Renal pelvis (tissue), 4 donors: ENCODE data around the gene KLF1. TPM values are rescaled to one million over a fixed set of nuclear protein-coding genes. Genes with fewer than 3 reads are reported as not detected.
"Not testable (repeated sequence)": the region's sequence is repeated elsewhere in the genome, so short reads cannot be mapped to it uniquely, and the experiment has no call there.

Experiments
- DNase-seq: peaks from one replicate; pipeline ENCODE4 v3.0.0-alpha.2; 2013
- polyA plus RNA-seq, 3 donors: library from polyadenylated mRNA; unstranded; fragments of 120-200 nt; gene quantifications; one replicate each; pipeline ENCODE4 v1.2.1, GENCODE V29; 2013; ENCODE audit not compliant: insufficient read length in 3 of 3

The KLF1 gene
- polyA plus RNA-seq, 3 donors, result 0.20 to 0.46 (median 0.45) TPM

GRCh38 chr19:12891553-12892021 is 4.6 kb upstream of the KLF1 start:
- no peak for DNase-seq

- DNase-seq, result peak; percentile 99
These were observed 4.0 kb upstream of the KLF1 start, which contains the start of gene GCDH for GRCh38 chr19:12890787-12891552. GCDH (plus strand) TSS chr19:12891160; CDS start chr19:12891305, 145 bp downstream.

- not testable (repeated sequence) for DNase-seq
These were observed 3.3 kb upstream of the KLF1 start for GRCh38 chr19:12890299-12890786.

- DNase-seq, result no peak
These were observed 1.1 kb upstream of the KLF1 start for GRCh38 chr19:12888006-12888603.

GRCh38 chr19:12886651-12886968 is 391 bp downstream of the KLF1 start:
- no peak for DNase-seq

- no peak for DNase-seq
These were observed 1.0 kb downstream of the KLF1 start for GRCh38 chr19:12885749-12886650.

GRCh38 chr19:12884926-12885748 is 1.9 kb downstream of the KLF1 start:
- DNase-seq, result peak; percentile 58

GRCh38 chr19:12884627-12884925 is 2.4 kb downstream of the KLF1 start:
- no peak for DNase-seq

GRCh38 chr19:12884202-12884601 is 2.8 kb downstream of the KLF1 start:
- DNase-seq, result no peak

GRCh38 chr19:12882589-12882988 is 4.4 kb downstream of the KLF1 start:
- no peak for DNase-seq

GRCh38 chr19:12881172-12881808 is 5.7 kb downstream of the KLF1 start, which contains the start of gene DNASE2:
DNASE2 (minus strand) TSS chr19:12881449; CDS start chr19:12881375, 74 bp downstream.
- peak; percentile 79 for DNase-seq

GRCh38 chr19:12880551-12881171 is 6.3 kb downstream of the KLF1 start:
- DNase-seq, result no peak

GRCh38 chr19:12875086-12875485 is 11.9 kb downstream of the KLF1 start:
- DNase-seq, result no peak

GRCh38 chr19:12873891-12874745 is 12.9 kb downstream of the KLF1 start:
- DNase-seq, result no peak

GRCh38 chr19:12872941-12873890 is 13.8 kb downstream of the KLF1 start:
- DNase-seq, result peak; percentile 49

- DNase-seq, result no peak
These were observed 14.7 kb downstream of the KLF1 start for GRCh38 chr19:12872255-12872654.

- DNase-seq, result no peak
These were observed 15.3 kb downstream of the KLF1 start for GRCh38 chr19:12871681-12872080.

- DNase-seq, result no peak
These were observed 18.4 kb downstream of the KLF1 start for GRCh38 chr19:12868540-12869112.
